ENCODE measurements around the gene DAPK2.

GRCh38 chr15:63899193-63899592, 147.1 kb downstream of the DAPK2 start:
- TF ChIP-seq CTCF (IDR thresholded peaks at IDR 0.05; ENCODE audit: low read length) (no peak), EZH2 (optimal IDR thresholded peaks at IDR 0.05; ENCODE audit: low read depth, low read length) (no peak)
